Stomach smooth muscle (tissue), 2 donors: ENCODE measurements around the gene UBXN10.

ENCODE experiments used
- H3K27ac ChIP-seq: one replicate; pipeline ENCODE4 v1.7.0; 2013; ENCODE audit warnings: mild to moderate bottlenecking, low read length, inconsistent platforms
- H3K27me3 ChIP-seq, 2 donors: one replicate each; pipeline ENCODE4 v1.7.0; 2013; ENCODE audit warnings: low read length in 2 of 2; ENCODE audit not compliant: insufficient read depth in 2 of 2, control insufficient read depth in 1 of 2
- H3K36me3 ChIP-seq, 2 donors: one replicate each; pipeline ENCODE4 v1.7.0; 2013; ENCODE audit warnings: low read length in 2 of 2; ENCODE audit not compliant: control insufficient read depth in 2 of 2, insufficient read depth in 2 of 2
- H3K4me1 ChIP-seq: one replicate; pipeline ENCODE4 v1.7.0; 2013; ENCODE audit warnings: low read length; ENCODE audit not compliant: control insufficient read depth, insufficient read depth
- H3K4me3 ChIP-seq, 2 donors: one replicate each; pipeline ENCODE4 v1.7.0; 2013; ENCODE audit warnings: low read length in 2 of 2
- H3K9ac ChIP-seq, 2 donors: one replicate each; pipeline ENCODE4 v1.7.0; 2013; ENCODE audit warnings: low read length in 2 of 2, mild to moderate bottlenecking in 1 of 2
- H3K9me3 ChIP-seq, 2 donors: one replicate each; pipeline ENCODE4 v1.7.0; 2013; ENCODE audit warnings: low read length in 2 of 2; ENCODE audit not compliant: control insufficient read depth in 2 of 2
- donor health status: healthy.
- donor health status: Pancreatic carcinoma.

UBXN10 gene

GRCh38 chr1:20192364-20192763 lies 6.5 kb downstream of the UBXN10 start:
- H3K27ac ChIP-seq = peak overlapping the region; percentile 46

GRCh38 chr1:20192871-20193411 lies 7.0 kb downstream of the UBXN10 start:
- H3K27ac ChIP-seq = peak overlapping the region; percentile 46
- peaks cover 32% of the 10 kb centered on the region for H3K4me1 ChIP-seq
- H3K4me3 ChIP-seq = no peak overlapping the region

More at GRCh38 chr1:20192364-20192763, 6.5 kb downstream of the UBXN10 start:
- Histone ChIP-seq H3K9ac (no peak overlapping the region), H3K36me3 (peaks cover 0 to 4% of the 10 kb centered on the region in 2 donors), H3K4me3 (no peak overlapping the region), H3K9me3 (no peaks in the 10 kb centered on the region), H3K4me1 (peaks cover 38% of the 10 kb centered on the region), H3K27me3 (no peaks in the 10 kb centered on the region)

GRCh38 chr1:20194224-20194623 lies 8.3 kb downstream of the UBXN10 start:
- no peak overlapping the region for H3K4me3 ChIP-seq

More at GRCh38 chr1:20192871-20193411, 7.0 kb downstream of the UBXN10 start:
- H3K36me3 ChIP-seq = peaks cover 0 to 4% of the 10 kb centered on the region in 2 donors
- no peaks in the 10 kb centered on the region for H3K27me3 ChIP-seq
- no peak overlapping the region for H3K9ac ChIP-seq
- no peaks in the 10 kb centered on the region for H3K9me3 ChIP-seq

GRCh38 chr1:20194757-20195461 lies 9.0 kb downstream of the UBXN10 start:
- H3K4me3 ChIP-seq = peak overlapping the region; percentile 13 to 40
- H3K9me3 ChIP-seq = no peaks in the 10 kb centered on the region
- no peaks in the 10 kb centered on the region for H3K27me3 ChIP-seq
- peaks cover 0 to 4% of the 10 kb centered on the region in 2 donors for H3K36me3 ChIP-seq
- H3K27ac ChIP-seq = no peak overlapping the region
- peak overlapping the region in 1 of 2 donors; percentile 5 for H3K9ac ChIP-seq
- H3K4me1 ChIP-seq = peaks cover 21% of the 10 kb centered on the region

More at GRCh38 chr1:20194224-20194623, 8.3 kb downstream of the UBXN10 start:
- Histone ChIP-seq H3K27ac (no peak overlapping the region), H3K4me1 (peaks cover 24% of the 10 kb centered on the region), H3K9ac (no peak overlapping the region), H3K27me3 (no peaks in the 10 kb centered on the region), H3K36me3 (peaks cover 0 to 4% of the 10 kb centered on the region in 2 donors), H3K9me3 (no peaks in the 10 kb centered on the region)

GRCh38 chr1:20195462-20195780 lies 9.5 kb downstream of the UBXN10 start:
- no peaks in the 10 kb centered on the region for H3K9me3 ChIP-seq
- peaks cover 18% of the 10 kb centered on the region for H3K4me1 ChIP-seq
- H3K27ac ChIP-seq = no peak overlapping the region
- H3K9ac ChIP-seq = no peak overlapping the region
- no peak overlapping the region for H3K4me3 ChIP-seq
- no peaks in the 10 kb centered on the region for H3K27me3 ChIP-seq
- H3K36me3 ChIP-seq = peaks cover 0 to 4% of the 10 kb centered on the region in 2 donors

- Histone ChIP-seq H3K9ac (no peak overlapping the region), H3K4me1 (peaks cover 9% of the 10 kb centered on the region), H3K27me3 (no peaks in the 10 kb centered on the region), H3K9me3 (no peaks in the 10 kb centered on the region), H3K27ac (no peak overlapping the region), H3K4me3 (no peak overlapping the region), H3K36me3 (no peaks in the 10 kb centered on the region)
These were observed 11.5 kb downstream of the UBXN10 start for GRCh38 chr1:20197329-20197791.

- H3K36me3 ChIP-seq = no peaks in the 10 kb centered on the region
- H3K4me1 ChIP-seq = peaks cover 4% of the 10 kb centered on the region
- no peaks in the 10 kb centered on the region for H3K27me3 ChIP-seq
- no peak overlapping the region for H3K4me3 ChIP-seq
- no peak overlapping the region for H3K27ac ChIP-seq
- H3K9ac ChIP-seq = no peak overlapping the region
- no peaks in the 10 kb centered on the region for H3K9me3 ChIP-seq
These were observed 12.4 kb downstream of the UBXN10 start for GRCh38 chr1:20198296-20198695.

GRCh38 chr1:20198918-20199317 lies 13.0 kb downstream of the UBXN10 start:
- Histone ChIP-seq H3K27ac (no peak overlapping the region), H3K36me3 (no peaks in the 10 kb centered on the region), H3K27me3 (no peaks in the 10 kb centered on the region), H3K9ac (no peak overlapping the region), H3K4me1 (peaks cover 4% of the 10 kb centered on the region), H3K9me3 (no peaks in the 10 kb centered on the region), H3K4me3 (no peak overlapping the region)

GRCh38 chr1:20199403-20199802 lies 13.5 kb downstream of the UBXN10 start:
- H3K4me3 ChIP-seq = no peak overlapping the region
- H3K36me3 ChIP-seq = no peaks in the 10 kb centered on the region
- peaks cover 4% of the 10 kb centered on the region for H3K4me1 ChIP-seq
- H3K9me3 ChIP-seq = no peaks in the 10 kb centered on the region
- H3K27me3 ChIP-seq = no peaks in the 10 kb centered on the region
- no peak overlapping the region for H3K27ac ChIP-seq
- no peak overlapping the region for H3K9ac ChIP-seq

GRCh38 chr1:20199840-20200239 lies 13.9 kb downstream of the UBXN10 start:
- Histone ChIP-seq H3K27me3 (no peaks in the 10 kb centered on the region), H3K27ac (no peak overlapping the region), H3K4me3 (no peak overlapping the region), H3K4me1 (peaks cover 4% of the 10 kb centered on the region), H3K36me3 (no peaks in the 10 kb centered on the region), H3K9ac (no peak overlapping the region), H3K9me3 (no peaks in the 10 kb centered on the region)

GRCh38 chr1:20200966-20201365 lies 15.1 kb downstream of the UBXN10 start:
- no peak overlapping the region for H3K4me3 ChIP-seq
- H3K9ac ChIP-seq = no peak overlapping the region
- H3K9me3 ChIP-seq = no peaks in the 10 kb centered on the region
- no peaks in the 10 kb centered on the region for H3K36me3 ChIP-seq
- H3K27ac ChIP-seq = no peak overlapping the region
- peaks cover 0 to 2% of the 10 kb centered on the region in 2 donors for H3K27me3 ChIP-seq
- no peaks in the 10 kb centered on the region for H3K4me1 ChIP-seq
